Stimulated activated CD4-positive, alpha-beta T cell treated with anti-CD3 and anti-CD28 coated beads, Interleukin-1b, Interleukin-23, amount 100 ng/mL, for 1 hour (primary cell): Measurements from ENCODE around the gene PDGFRB.

Experiments
- DNase-seq, 2 donors: peaks; one replicate each; pipeline ENCODE4 v3.0.0-alpha.2; 2020; ENCODE audit warnings: low read depth in 2 of 2

PDGFRB gene

GRCh38 chr5:150129813-150130492 lies 25.7 kb downstream of the PDGFRB start:
- peak in 1 of 2 donors; percentile 17 for DNase-seq

GRCh38 chr5:150129454-150129812 lies 26.2 kb downstream of the PDGFRB start:
- DNase-seq, result no peak

DNA sequence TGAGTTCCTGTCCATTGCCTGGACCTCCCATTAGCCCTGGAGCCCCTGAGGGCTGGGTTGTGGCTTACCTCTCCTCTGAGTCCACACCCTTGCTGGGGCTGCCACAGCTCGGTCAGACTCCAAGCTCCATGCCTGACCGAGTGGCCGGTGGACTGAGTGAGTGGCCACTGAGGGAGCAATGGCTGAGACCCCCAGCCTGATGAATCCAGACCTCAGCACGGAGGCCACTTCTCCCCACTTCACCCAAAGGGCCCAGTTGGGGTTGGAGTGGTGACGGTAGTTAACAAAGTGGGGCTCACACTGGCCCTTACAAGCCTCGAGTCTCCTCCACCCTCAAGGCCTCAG lies 28.8 kb downstream of the PDGFRB start:
- DNase-seq, result no peak

- DNase-seq, result no peak
Observed at GRCh38 chr5:150126199-150126920, 29.3 kb downstream of the PDGFRB start.

DNA sequence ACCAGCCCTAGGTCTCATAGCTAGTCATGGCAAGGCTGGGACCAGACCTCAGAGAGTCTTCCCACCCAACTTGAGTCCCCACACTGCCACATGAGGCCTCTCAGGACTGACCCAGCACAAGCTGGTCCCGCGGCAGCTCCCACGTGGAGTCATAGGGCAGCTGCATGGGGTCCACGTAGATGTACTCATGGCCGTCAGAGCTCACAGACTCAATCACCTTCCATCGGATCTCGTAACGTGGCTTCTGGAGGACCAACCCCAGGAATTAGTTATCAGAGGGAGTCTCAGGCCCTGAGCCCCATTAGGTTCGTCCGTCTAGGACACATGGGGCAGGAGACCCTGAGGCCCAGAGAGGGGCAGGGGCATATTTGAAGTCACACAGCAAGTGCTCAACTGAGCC lies 30.3 kb downstream of the PDGFRB start:
- no peak for DNase-seq

DNA sequence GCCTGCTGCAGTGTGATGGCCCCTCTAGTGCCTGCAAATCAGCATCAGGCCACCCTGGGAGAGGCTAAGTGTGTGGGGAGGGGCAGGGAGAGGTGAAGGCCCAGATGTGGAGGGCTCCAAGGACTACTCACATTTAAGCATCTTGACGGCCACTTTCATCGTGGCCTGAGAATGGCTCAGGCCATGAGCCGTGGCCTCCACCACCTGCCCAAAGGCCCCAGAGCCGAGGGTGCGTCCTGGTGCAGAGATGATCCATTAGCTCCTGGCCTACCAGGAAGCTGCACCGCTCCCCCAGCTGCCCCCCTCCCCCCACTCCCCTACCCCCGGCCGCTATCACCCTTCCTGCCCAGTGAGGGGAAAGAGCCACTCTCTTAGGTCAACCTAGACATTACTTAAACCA lies 31.0 kb downstream of the PDGFRB start:
- no peak for DNase-seq

GRCh38 chr5:150124111-150124557 lies 31.5 kb downstream of the PDGFRB start:
- DNase-seq, result no peak

DNA sequence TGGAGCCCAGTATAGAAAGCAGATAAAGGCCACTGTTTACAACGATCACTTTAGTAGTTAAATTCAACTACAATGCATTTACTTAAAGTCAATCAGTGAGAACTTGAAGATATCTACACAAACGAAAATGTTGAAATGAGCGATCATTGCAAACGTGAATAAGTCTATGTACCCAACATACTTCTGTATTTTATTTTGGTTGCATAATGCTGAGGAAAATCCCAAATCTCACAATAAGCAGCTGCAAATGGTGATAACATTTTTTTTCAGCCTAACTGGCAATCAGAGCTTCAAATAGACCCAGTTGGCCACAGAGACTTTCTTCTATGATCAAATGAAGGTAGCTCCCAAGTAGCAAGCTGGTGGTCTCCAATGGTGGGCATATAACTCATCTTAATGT lies 32.1 kb downstream of the PDGFRB start:
- no peak for DNase-seq

DNA sequence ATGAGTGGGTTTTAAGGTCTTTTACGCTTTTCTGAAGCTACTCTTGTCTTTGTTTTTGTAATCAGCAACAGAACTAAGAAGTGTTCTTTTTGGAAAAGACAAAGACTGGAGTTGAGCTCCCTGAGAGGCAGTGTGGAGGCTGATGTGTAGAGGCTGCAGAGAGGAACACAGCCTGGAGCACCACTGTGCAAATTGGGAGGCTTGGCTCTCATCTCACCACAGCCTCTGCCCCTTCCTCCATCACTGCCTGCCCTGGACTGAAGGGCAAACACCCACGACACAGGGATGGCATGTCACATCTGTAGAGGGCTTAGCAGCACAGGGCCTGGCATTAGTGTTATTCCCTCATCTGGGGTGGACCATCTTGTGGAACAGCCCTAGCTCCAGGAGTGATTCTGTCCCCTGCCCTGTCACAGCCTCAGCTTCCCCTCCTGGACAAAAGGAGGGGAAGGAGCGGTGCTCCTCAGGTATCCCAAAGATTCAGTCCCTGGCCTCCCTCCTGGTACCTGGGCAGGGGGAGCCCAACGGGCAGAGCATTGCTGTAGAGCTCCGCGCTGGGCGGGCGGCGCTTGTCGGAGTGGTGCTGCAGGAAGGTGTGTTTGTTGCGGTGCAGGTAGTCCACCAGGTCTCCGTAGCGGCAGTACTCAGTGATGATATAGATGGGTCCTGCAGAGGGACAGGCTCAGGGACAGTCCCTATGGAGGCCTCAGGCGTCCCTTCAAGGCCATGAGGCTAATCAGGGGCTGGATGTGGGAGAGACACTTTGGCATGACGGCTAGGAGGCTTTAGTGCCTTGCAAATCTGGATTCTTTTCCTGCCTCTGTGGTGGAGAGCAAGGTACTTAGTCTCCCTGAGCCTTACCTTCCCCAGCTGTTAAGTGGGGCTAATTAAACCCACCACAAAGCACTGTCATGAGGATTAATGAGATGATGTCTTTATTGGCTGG lies 32.8 kb downstream of the PDGFRB start:
- no peak for DNase-seq

DNA sequence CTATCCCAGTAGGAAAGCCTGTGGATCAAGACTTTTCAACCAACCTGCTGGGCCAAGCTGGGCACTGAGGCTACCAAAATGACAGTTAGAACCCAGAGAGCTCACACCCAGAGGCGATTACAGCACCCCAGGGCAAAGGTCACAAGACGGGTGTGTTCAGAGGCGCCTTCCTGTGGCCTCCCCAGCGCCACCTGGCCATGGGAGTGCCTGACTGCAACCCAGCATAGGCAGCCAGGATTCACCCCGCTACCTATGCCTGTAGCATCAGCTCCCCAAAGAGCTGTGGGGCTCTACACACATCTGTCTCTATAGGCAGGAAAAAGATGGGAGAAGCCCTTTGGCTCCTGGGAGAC lies 33.5 kb downstream of the PDGFRB start:
- no peak for DNase-seq

DNA sequence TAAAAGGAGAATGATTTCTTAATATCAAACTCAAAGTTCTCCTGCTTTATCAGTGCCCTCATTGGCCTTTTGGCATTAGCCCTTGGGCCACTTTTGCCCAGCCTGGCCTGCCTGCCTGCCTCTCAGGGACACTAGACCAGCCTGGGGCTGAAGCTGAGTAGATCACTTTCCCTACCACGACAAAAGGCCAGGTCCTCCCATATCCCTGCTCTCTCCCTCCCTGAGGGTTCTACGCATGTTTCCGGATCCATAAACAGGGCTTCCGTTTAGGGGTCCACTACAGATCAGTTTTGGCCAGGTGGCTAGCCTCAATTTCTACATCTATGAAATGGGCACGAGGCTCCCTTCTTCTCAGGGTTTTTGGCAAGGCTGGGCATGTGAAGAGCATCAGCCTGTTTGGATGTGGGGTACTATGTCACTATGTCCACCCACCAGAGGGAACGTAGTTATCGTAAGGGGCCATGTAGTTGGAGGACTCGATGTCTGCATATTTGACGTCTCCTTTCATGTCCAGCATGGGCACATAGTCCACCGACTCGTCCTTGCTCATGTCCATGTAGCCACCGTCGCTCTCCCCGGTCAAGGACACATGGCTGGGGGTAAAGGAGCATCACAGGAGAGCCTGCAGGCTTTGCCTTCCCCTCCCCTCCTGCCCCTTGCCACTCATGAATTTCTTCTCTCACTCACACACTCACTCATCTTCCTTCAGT lies 34.0 kb downstream of the PDGFRB start:
- no peak for DNase-seq

- DNase-seq, result no peak
Observed at GRCh38 chr5:150120617-150121447, 34.8 kb downstream of the PDGFRB start.

DNA sequence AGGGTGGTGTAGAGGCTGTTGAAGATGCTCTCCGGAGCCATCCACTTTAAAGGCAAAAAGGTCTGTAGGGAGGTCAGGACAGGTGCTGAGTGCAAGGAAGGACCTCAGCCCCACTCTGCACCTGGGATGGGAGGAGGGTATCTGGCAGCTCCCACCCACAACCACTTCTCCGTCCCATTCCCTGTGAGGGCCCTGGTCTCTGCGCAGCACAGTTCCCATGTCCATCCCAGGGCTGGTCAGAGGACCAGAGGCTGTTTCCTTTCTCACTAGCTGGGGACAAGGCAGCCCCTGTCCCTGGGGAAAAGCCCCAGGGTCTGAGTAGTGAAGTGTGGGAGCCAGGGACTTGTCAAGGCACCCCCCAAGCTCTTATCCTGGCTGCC lies 35.6 kb downstream of the PDGFRB start:
- DNase-seq, result no peak

GRCh38 chr5:150119421-150120061 lies 36.1 kb downstream of the PDGFRB start:
- DNase-seq, result no peak

GRCh38 chr5:150118561-150119229 lies 37.0 kb downstream of the PDGFRB start:
- DNase-seq, result no peak

GRCh38 chr5:150117945-150118560 lies 37.6 kb downstream of the PDGFRB start:
- DNase-seq, result no peak

DNA sequence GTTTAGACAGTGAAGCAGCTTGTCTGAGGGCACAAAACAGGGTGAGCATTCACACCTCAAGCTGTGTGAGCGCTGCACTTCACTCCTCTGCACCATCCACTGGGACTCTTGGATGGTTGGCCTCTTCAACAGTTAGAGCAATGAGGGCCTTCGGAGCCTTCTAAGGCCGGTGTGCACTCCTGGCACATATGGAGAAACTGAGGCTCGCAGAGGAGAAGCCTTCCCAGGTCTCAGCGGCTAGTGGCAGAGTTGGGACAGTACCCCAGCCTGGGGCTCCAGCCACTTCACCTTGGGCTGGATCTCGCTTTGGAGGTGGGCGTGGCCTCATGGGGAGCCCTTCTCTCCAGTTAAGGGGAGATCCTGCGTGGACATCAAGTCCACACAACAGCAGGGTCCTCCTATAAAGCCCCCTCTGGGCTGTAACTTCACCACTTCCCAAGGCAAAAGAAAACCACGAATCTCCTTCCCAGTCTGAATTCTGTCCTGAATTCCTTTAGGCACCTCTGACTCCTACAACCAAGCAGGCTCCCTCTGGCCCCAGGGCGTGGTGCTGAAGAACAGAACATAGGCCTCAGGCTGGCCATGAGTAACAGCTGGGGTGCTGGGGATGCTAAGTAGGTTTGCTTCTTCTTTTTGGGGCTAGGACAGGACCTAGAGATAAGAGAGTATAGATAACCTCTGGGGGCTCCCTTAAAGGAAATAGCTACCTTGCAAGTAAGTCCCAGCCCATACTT lies 38.8 kb downstream of the PDGFRB start:
- DNase-seq, result no peak

DNA sequence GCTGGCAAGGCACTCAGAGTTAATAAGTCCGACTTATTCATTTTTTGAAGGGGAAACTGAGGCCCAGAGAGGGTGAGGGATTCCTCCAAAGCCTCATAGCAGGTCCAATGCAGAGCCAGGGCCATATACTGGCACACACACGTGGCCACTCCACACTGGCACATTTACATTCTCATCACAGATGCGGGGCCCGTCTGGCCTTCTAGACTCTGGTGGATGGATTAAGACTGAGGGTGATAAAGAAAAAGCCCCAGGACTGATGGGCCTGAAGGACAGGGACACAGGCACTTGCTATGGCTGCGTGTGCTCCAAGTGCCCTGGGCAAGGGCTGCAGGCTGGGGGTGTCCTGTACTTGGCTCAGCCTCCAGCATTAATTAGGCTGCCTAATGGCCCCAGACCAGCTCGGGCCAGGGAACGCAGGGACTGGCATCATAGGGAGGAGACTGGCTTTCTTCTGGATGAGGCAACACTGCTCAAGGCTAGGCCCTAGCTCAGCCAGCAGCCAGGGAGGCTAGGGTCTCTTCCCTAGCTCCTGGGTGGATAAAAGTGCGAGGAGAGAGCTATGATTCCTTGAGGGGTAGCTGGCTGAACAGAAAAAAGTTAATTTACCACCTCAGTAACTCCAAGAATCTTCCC lies 40.8 kb downstream of the PDGFRB start:
- DNase-seq, result no peak
